Right cardiac atrium (tissue), 5 donors: ENCODE results near the gene DNAJC30. TPM values are rescaled to one million over a fixed set of nuclear protein-coding genes. Genes with fewer than 3 reads are reported as not detected.

Source experiments
- ATAC-seq, 2 donors: fragments of 200-7000 bp; cut with Tn5 transposase; one replicate each; pipeline versions ENCODE4 v1.8.0 to v1.9.1; 2020; ENCODE audit warnings: moderate library complexity in 2 of 2, mild to moderate bottlenecking in 1 of 2
- DNase-seq, 3 donors: peaks; one replicate each; pipeline ENCODE4 v3.0.0-alpha.2; 2020
- H3K27ac ChIP-seq: one replicate; pipeline ENCODE4 v1.5.1; 2013; ENCODE audit warnings: mild to moderate bottlenecking, low read length, control low read depth, moderate library complexity
- H3K27me3 ChIP-seq: one replicate; pipeline ENCODE4 v1.6.1; 2013; ENCODE audit not compliant: control insufficient read depth, insufficient read depth
- H3K4me1 ChIP-seq: one replicate; pipeline ENCODE4 v1.6.1; 2013; ENCODE audit warnings: low read length; ENCODE audit not compliant: control insufficient read depth, insufficient read depth
- H3K4me3 ChIP-seq: one replicate; pipeline ENCODE4 v1.5.1; 2013; ENCODE audit warnings: low read length, control low read depth
- H3K9me3 ChIP-seq: one replicate; pipeline ENCODE4 v1.6.1; 2013; ENCODE audit warnings: low read length; ENCODE audit not compliant: control insufficient read depth
- WGBS: extraction: QIAGEN DNeasy Blood & Tissue Kit; methylation state at CpG from one replicate; pipeline ENCODE4 v1.1.7; 2013; 5-methylcytosine and 5-hydroxymethylcytosine counted together
- intact Hi-C, 4 donors: fragments of 100-400 bp; cut with DNase I; formaldehyde crosslinking; loops; one replicate each; pipeline versions ENCODE4 v1.11.0 to v1.14.0; 2022 to 2023
- polyA plus RNA-seq: library from polyadenylated mRNA; stranded (reverse); fragments of 200-250 nt; gene quantifications from one replicate; pipeline ENCODE4 v1.2.3, GENCODE V29; 2013
- total RNA-seq, 4 donors: library from RNA; stranded (reverse); fragmentation: NEBNext Ultra II Directional; extraction: Animal tissue kit (Norgen Biotek cat#: 25700); gene quantifications; one replicate each; pipeline ENCODE4 v1.2.1, GENCODE V29; 2021
- donor health status: healthy with polysubstance abuse.
- donor health status: DM: no; HTN: yes; CAD: no.
- donor health status: DM: no; HTN: no; CAD: no.
- donor health status: DM: no; HTN: yes; CAD: no; lungs with severe emphysema.
- donor health status: DM: yes; HTN: yes; CAD: no.

The DNAJC30 gene
- total and polyA plus RNA-seq, 5 donors: 14.5 to 21.1 (median 18.3) TPM

DNA sequence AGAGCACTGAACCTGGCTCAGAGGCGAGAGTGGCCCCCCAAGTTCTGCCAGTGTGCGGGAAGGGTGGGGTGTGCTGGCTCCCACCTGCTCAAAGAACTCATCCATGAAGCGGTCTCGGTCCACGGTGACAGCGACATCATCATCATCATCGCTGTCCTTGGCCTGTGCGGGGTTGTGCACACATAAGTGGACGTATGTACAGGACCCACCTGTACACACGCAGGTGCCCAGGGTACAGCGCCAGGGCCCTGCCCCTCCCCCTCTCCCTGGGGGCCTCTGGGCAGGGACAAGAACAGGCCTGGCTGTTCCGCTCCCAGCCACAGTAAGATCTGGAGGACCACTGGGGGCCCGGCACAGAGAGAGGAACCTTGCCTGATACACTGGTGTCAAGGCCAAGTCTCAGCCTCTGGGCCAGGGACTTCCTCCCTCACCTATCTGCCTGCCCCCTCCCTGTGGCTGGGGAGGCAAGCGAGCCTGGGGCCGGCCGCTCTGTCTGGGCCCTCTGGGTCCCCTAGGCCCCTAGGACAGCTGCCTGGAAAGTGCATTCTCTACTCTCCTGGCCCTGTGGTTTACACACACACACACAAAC is 25.8 kb upstream of the DNAJC30 start:
- DNase-seq (peak in 1 of 3 donors; percentile 41), ATAC-seq (no peak)
- intact Hi-C loops: no loop called here
- H3K27ac ChIP-seq: no peak overlapping the region
- H3K4me1 ChIP-seq: no peaks in the 10 kb centered on the region
- no peaks in the 10 kb centered on the region for H3K9me3 ChIP-seq
- H3K27me3 ChIP-seq: no peaks in the 10 kb centered on the region
- 93% methylated on average over 16 of the region's 16 CpGs for WGBS
- H3K4me3 ChIP-seq: no peak overlapping the region

DNA sequence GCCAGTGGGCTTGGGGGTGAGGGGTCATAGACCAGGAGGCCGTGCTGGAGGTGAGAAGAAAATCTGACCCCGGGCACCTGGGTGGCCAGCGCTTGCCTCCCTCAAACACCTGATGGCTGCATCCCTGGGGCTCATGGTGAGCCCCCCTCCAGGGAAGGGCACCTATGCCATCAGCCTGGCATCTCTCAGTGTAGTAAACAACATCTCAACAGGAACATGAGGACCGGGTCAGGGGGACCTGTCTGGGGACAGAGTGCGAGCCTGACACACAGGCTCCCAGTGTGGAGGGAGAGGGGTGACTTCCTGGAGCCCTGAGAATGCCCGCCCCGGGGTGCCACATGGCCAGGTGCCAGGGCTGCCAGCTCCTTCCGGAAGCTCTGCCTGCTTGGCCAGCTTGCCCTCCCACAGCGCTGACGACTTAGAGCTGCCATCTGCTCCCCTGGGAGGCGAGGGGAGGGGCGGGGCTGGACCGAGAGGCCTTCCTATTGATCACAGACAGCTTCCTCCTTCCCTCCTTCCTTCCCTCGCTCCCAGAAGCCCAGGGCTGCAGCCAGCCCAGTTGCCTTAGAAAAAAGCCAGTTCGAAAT is 23.9 kb upstream of the DNAJC30 start:
- ATAC-seq: no peak
- H3K4me1 ChIP-seq: no peaks in the 10 kb centered on the region
- no peaks in the 10 kb centered on the region for H3K9me3 ChIP-seq
- H3K27me3 ChIP-seq: no peaks in the 10 kb centered on the region
- no peak overlapping the region for H3K27ac ChIP-seq
- peak in 2 of 3 donors; percentile 73 to 76 for DNase-seq
- WGBS: 71% methylated on average over 15 of the region's 15 CpGs
- intact Hi-C loops: no loop called here
- H3K4me3 ChIP-seq: no peak overlapping the region

DNA sequence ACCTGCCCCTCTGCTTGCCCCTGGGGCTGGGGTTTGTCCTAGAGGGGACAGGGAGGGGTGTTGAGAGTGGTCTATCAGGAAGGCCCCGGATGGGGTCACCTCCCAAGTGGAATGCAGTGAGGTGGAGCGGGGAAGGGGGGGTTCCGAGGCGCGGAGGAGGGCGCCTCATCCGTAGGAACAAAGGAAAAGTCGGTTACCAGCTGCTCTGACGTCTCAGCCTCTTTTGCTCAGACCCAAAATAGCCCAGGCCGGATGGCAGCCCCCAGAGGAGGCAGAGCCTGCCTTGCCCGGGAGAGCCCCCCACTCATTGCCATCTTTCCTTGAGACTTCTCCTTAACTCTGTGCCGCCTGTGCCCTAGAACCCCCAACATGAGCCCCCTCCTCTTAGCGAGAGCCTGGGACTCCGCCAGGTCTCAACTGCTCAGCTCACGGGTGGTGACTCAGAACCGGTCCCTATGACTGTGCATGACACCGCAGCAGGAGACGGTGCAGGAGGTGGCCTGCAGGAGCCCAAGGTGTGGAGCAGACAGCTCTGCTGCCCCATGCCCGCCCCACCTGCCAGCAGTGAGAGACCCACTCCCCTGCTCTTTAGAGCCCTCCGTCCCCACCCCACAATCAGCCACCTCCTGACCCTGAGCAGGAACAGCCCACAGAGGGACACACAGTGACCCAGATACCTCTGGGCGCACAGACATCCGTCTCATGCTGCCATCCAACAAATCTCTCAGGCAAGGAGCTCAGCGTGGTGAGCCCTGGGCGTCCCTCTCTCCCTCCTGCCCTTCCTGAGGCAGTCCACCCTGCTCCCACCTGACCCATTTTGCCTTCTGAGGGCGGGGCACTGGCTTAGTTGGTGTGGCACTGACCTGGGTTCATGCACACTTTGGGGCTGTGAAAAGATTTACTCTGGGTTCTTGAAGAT is 23.1 kb upstream of the DNAJC30 start:
- 75% methylated on average over 25 of the region's 25 CpGs for WGBS
- intact Hi-C loops: no loop called here
- ATAC-seq: no peak

DNA sequence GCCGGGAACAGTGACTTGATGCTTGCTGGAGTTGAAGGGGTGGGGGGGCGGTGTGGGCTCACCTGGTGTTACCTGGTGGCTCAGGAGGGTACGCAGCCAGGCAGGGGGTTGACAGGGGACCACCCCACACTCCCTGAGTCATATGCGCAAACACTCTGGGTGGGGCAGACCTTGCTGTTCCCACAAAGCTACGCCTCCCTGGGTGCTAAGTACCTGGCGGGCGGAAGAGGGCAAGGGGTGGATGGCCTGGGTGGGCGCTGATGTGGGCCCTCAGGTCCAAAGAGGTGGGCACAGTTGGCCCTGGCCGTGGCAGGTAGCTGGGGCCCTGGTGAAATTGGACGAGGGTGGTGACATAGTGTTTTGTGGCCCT is 22.3 kb upstream of the DNAJC30 start:
- Histone ChIP-seq H3K4me1 (no peaks in the 10 kb centered on the region), H3K4me3 (no peak overlapping the region), H3K9me3 (no peaks in the 10 kb centered on the region), H3K27ac (no peak overlapping the region), H3K27me3 (no peaks in the 10 kb centered on the region)
- ATAC-seq (no peak), DNase-seq (peak in 1 of 3 donors; percentile 47)
- 93% methylated on average over 10 of the region's 10 CpGs for WGBS
- intact Hi-C loops: no loop called here

More for the DNA sequence above, 23.1 kb upstream of the DNAJC30 start:
- DNase-seq: peak in 2 of 3 donors; percentile 22 to 44
- no peaks in the 10 kb centered on the region for H3K4me1 ChIP-seq
- H3K27ac ChIP-seq: no peak overlapping the region
- no peaks in the 10 kb centered on the region for H3K9me3 ChIP-seq
- no peaks in the 10 kb centered on the region for H3K27me3 ChIP-seq
- no peak overlapping the region for H3K4me3 ChIP-seq

DNA sequence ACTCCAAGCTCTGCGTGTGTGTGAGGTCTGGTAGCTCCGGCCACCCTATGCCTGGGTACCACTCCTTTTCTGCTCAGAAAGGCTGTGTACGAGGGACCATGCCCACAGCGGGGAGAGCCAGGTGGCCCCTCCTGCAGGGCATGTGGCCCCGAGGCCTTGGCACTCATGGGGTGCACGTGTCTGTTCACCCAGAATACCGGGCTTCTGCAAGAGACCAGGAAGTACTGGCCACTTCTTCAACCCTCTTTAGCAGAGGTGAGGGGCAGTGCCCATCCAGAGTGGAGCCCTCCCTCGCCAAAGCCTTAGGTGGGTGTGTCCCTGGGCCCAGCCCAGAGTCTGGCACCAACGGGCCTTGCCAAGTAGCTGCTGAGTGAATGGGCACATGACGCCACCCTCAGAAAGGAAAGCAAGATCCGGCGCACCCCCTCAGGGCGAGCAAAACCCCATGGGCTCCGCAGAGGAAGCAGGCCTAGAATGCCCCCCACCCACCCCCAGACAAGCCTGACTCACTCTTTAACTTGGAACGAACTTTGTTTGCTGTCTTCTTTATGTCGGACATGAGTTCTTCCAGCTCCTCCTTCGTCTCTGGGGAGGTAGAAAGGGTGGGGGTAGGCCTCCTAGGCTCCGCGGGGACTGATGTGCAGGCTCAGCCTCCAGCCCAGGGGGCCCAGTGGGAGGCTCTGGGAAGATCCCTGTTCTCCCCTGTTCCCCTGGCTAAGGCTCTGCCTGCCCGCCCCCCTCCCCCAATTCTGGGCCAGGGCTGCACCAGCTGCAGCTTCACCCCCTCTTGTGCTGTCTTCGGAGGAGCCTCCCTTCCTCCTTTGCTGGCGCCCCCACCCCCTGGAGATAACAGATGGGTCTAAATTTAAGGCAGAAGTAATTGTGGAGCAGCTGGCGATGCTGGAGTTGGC is 21.6 kb upstream of the DNAJC30 start:
- Histone ChIP-seq H3K27ac (no peak overlapping the region), H3K4me1 (no peaks in the 10 kb centered on the region), H3K4me3 (no peak overlapping the region), H3K27me3 (no peaks in the 10 kb centered on the region), H3K9me3 (no peaks in the 10 kb centered on the region)
- ATAC-seq (peak in 1 of 2 donors; percentile 5), DNase-seq (peak in 2 of 3 donors; percentile 38 to 53)
- intact Hi-C loops: no loop called here
- 80% methylated on average over 23 of the region's 23 CpGs for WGBS

DNA sequence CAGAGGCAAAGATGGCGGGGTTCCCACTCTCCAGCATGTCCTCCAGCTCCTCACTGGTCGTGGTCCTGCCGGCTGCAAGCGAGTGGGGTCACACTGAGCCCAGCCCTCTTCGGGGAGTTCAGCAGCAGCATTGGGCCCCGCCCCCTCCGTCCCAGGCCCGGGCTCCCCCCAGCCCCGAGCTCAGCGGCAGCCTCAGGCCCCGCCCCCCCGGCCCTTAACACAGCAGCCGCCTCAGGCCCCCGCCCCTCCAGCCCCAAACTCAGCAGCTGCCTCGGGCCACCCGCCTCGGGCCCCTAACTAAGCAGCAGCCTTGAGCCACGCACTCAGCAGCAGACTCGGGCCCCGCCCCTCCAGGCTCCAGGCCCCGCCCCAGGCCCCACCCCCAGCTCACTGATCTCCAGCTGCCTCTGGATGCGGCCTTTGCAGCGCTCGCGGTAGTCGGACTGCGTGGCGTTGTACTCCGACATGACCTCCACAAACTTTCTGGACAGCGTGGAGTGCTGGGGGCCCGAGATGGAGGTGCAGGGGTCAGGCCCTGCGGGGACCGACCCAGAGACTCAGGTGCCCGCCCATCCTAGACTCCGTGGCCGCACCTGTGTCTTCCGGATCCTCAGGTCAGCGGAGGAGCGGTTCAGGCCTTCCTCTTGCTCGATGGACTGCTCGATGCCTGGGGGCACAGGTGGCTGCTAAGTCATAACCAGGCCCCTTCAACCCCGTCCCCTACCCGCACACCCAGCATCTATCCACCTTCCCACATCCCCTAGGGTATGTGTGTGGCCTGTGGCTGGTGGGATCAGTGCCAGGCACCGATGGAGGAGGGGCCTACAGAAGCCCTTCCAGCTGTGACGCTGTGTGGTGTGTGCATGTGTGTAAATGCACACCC is 20.7 kb upstream of the DNAJC30 start:
- WGBS: 29% methylated on average over 45 of the region's 45 CpGs
- Histone ChIP-seq H3K27ac (no peak overlapping the region), H3K4me3 (no peak overlapping the region), H3K4me1 (no peaks in the 10 kb centered on the region), H3K27me3 (no peaks in the 10 kb centered on the region), H3K9me3 (no peaks in the 10 kb centered on the region)
- intact Hi-C loops: no loop called here
- ATAC-seq: peak; percentile 70 to 72
- peak; percentile 57 to 85 (median 84) for DNase-seq

DNA sequence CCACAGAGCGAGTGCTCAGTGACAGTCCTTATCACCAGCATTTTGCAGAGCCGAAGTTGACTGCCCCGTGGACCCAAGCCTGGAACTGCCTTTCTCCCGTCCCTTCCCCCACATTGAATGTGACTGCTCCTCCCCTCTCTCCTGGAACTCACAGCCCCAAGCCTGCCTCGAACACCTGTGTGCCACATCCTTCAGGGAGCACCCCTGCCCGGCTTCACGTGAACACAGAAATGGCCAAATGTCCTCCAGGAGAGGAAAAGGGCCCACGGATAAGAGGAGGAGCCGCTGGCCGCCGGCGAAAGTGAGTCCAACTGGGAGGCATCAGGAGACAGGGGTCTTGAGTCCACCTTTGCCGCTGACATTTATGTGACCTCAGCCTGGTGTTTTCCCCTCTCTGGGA is 20.0 kb upstream of the DNAJC30 start:
- intact Hi-C loops: no loop called here
- H3K4me3 ChIP-seq: no peak overlapping the region
- no peak overlapping the region for H3K27ac ChIP-seq
- DNase-seq (peak in 1 of 3 donors; percentile 44), ATAC-seq (no peak)
- H3K9me3 ChIP-seq: no peaks in the 10 kb centered on the region
- no peaks in the 10 kb centered on the region for H3K27me3 ChIP-seq
- H3K4me1 ChIP-seq: no peaks in the 10 kb centered on the region
- 75% methylated on average over 13 of the region's 13 CpGs for WGBS

DNA sequence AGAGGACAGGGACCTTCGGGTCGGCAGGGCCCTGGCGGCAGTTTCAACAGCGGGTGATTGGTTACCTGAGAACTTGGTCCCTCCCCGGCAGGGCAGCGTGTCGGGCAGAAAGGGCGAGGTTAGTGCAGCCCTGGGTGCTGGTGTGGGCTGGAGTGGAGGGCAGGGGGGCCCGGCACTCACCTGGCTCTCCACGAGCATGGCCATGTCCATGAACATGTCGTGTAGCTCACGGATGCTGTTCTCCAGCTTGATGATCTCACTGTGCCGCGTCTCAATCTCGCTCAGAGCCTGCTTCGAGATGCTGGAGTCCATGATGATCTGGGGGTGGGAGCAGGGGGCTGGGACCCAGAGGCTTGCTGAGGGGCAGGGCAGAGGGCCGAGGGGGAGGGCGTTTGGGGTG is 19.4 kb upstream of the DNAJC30 start:
- H3K27me3 ChIP-seq: no peaks in the 10 kb centered on the region
- H3K27ac ChIP-seq: no peak overlapping the region
- 92% methylated on average over 18 of the region's 18 CpGs for WGBS
- DNase-seq (peak in 1 of 3 donors; percentile 54), ATAC-seq (no peak)
- H3K4me1 ChIP-seq: no peaks in the 10 kb centered on the region
- no peaks in the 10 kb centered on the region for H3K9me3 ChIP-seq
- intact Hi-C loops: no loop called here
- H3K4me3 ChIP-seq: no peak overlapping the region

DNA sequence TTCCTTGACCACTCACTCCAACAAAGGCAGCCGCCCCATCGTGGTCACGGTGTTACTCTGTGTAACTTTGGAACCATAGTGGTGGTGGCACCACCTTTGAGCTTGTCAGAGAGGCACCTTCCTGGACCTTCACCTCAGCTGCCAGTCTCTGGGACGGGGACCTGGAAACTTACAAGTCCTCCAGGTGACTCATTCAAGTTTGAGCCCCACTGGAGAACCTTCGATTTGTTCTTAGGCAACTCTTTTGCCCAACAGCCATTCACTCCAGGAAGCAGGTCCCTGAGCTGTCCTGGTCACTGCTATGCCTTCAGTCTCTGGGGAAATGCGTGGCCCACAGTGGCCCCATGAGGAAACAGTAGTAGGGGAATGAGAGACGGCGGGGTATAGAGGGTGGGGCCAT is 19.0 kb upstream of the DNAJC30 start:
- Histone ChIP-seq H3K4me3 (no peak overlapping the region), H3K9me3 (no peaks in the 10 kb centered on the region), H3K27me3 (no peaks in the 10 kb centered on the region), H3K27ac (no peak overlapping the region), H3K4me1 (no peaks in the 10 kb centered on the region)
- intact Hi-C loops: no loop called here
- WGBS: 86% methylated on average over 8 of the region's 8 CpGs
- DNase-seq (no peak), ATAC-seq (no peak)
